HepG2 (cell line): ENCODE results near the gene ELMO2.

ENCODE experiments used
- ATF1 ChIP-seq: IDR thresholded peaks from 2 replicates; pipeline ENCODE4 v1.6.1; 2016; ENCODE audit warnings: mild to moderate bottlenecking, control low read depth
- PCBP2 ChIP-seq: fragments of 200-400 bp; formaldehyde crosslinking; optimal IDR thresholded peaks from 2 replicates; pipeline ENCODE3; 2018; ENCODE audit warnings: low read length, low read depth; ENCODE audit not compliant: poor library complexity, severe bottlenecking
- ZKSCAN8 ChIP-seq: IDR thresholded peaks from 2 replicates; pipeline ENCODE4 v1.6.1; 2016; ENCODE audit warnings: borderline replicate concordance, missing genetic modification reagents, missing compliant biosample characterization
- ZNF746 ChIP-seq: sonication (generic); formaldehyde crosslinking; IDR thresholded peaks from 2 replicates; pipeline ENCODE4 v1.8.0; 2022; ENCODE audit warnings: mild to moderate bottlenecking, missing genetic modification reagents
- TF ChIP-seq, protein P1 (sequence below): sonication (generic); formaldehyde crosslinking; IDR thresholded peaks from 2 replicates; pipeline ENCODE4 v1.8.1; 2022; ENCODE audit warnings: low read depth, mild to moderate bottlenecking, missing genetic modification reagents

- TF ChIP-seq ATF1 (CRISPR knock-in tag) (no peak), PCBP2 (no peak), ZNF746 (CRISPR knock-in tag) (no peak), ZKSCAN8 (CRISPR knock-in tag) (no peak)
- TF ChIP-seq, protein P1, sequence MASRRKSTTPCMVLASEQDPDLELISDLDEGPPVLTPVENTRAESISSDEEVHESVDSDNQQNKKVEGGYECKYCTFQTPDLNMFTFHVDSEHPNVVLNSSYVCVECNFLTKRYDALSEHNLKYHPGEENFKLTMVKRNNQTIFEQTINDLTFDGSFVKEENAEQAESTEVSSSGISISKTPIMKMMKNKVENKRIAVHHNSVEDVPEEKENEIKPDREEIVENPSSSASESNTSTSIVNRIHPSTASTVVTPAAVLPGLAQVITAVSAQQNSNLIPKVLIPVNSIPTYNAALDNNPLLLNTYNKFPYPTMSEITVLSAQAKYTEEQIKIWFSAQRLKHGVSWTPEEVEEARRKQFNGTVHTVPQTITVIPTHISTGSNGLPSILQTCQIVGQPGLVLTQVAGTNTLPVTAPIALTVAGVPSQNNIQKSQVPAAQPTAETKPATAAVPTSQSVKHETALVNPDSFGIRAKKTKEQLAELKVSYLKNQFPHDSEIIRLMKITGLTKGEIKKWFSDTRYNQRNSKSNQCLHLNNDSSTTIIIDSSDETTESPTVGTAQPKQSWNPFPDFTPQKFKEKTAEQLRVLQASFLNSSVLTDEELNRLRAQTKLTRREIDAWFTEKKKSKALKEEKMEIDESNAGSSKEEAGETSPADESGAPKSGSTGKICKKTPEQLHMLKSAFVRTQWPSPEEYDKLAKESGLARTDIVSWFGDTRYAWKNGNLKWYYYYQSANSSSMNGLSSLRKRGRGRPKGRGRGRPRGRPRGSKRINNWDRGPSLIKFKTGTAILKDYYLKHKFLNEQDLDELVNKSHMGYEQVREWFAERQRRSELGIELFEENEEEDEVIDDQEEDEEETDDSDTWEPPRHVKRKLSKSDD (CRISPR knock-in tag) = no peak
These were observed 54.0 kb downstream of the ELMO2 start for GRCh38 chr20:46352370-46352938.
